Measurements from ENCODE around the gene UPK3BL2.
"Not testable (repeated sequence)": the region's sequence is repeated elsewhere in the genome, so short reads cannot be mapped to it uniquely, and the experiment has no call there.

The UPK3BL2 gene

GRCh38 chr7:102493220-102493935, 50.1 kb downstream of the UPK3BL2 start:
- DNase-seq, result not testable (repeated sequence)

- not testable (repeated sequence) for DNase-seq
Observed at GRCh38 chr7:102490529-102491075, 52.9 kb downstream of the UPK3BL2 start.
